K562 (cell line): ENCODE results near the gene AKNA. TPM values are rescaled to one million over a fixed set of nuclear protein-coding genes. Genes with fewer than 3 reads are reported as not detected.

Experiments used
- ATAC-seq: fragments of 200-7000 bp; cut with Tn5 transposase; 3 replicates; pipeline ENCODE4 v1.9.1; 2020; ENCODE audit warnings: moderate library complexity
- BruUV-seq: library from RNA; stranded (reverse); fragments of 400-500 nt; replicated peaks from 2 replicates; lab custom pipeline; 2021; lab: Mats Ljungman, UMichigan
- CTCF ChIA-PET: fragments of 300-600 bp; formaldehyde crosslinking; extraction: SDS; loops from one replicate; lab custom pipeline; 2021; ENCODE audit warnings: low intra/inter-chr PET ratio; lab: Yijun Ruan, JAX
- POLR2A ChIA-PET: fragments of 300-600, 350-650 bp; sonication (Branson Sonifier 250); formaldehyde crosslinking; extraction: SDS; loops from one replicate; lab custom pipeline; 2021; ENCODE audit warnings: antibody characterized with exemption, inconsistent platforms; lab: Yijun Ruan, JAX
- DNase-seq, 4 experiments: peaks; one replicate each; pipeline versions ENCODE4 v3.0.0 to v3.0.0-alpha.2; 2011 to 2018; ENCODE audit warnings: low spot score in 3 of 4, mixed read lengths in 3 of 4; ENCODE audit errors: extremely low read depth in 1 of 4
- FAIRE-seq: peaks from 2 replicates; lab custom pipeline; 2011; peaks lifted over from hg19 to GRCh38; lab: Jason Lieb, UNC
- H2AFZ ChIP-seq: 2 replicates; pipeline ENCODE4 v1.6.0; 2011; ENCODE audit warnings: low read depth, low read length, control low read depth, inconsistent platforms
- H3K27ac ChIP-seq: fragments of 200-600 bp; 3 replicates; pipeline ENCODE4 v1.8.0; 2011; ENCODE audit warnings: low read depth, mild to moderate bottlenecking, control low read depth, inconsistent platforms, low read length, moderate library complexity, mixed read lengths; ENCODE audit errors: extremely low read depth
- H3K27me3 ChIP-seq, 2 experiments: fragments of 300-600 bp in 1 of 2; 2 replicates in 1 of 2; 3 replicates in 1 of 2; pipeline versions ENCODE4 v1.6.0 to v1.8.0; 2011; ENCODE audit warnings: inconsistent platforms in 2 of 2, low read length in 2 of 2, mild to moderate bottlenecking in 1 of 2, mixed read lengths in 1 of 2, moderate library complexity in 1 of 2; ENCODE audit not compliant: control insufficient read depth in 2 of 2, insufficient read depth in 2 of 2
- H3K36me3 ChIP-seq: fragments of 300-600 bp; 3 replicates; pipeline ENCODE4 v1.8.0; 2011; ENCODE audit warnings: mild to moderate bottlenecking, low read length, inconsistent platforms; ENCODE audit not compliant: control insufficient read depth, insufficient read depth
- H3K4me1 ChIP-seq, 2 experiments: fragments of 200-600 bp in 1 of 2; replicated peaks in 1 of 2; 2 replicates in 1 of 2; 3 replicates in 1 of 2; pipeline versions ENCODE4 v1.5.1 to v1.8.0; 2011; ENCODE audit warnings: inconsistent platforms in 2 of 2, low read length in 2 of 2, mild to moderate bottlenecking in 1 of 2, mixed read lengths in 1 of 2, moderate library complexity in 1 of 2; ENCODE audit not compliant: control insufficient read depth in 2 of 2, insufficient read depth in 2 of 2
- H3K4me2 ChIP-seq: 2 replicates; pipeline ENCODE4 v1.6.1; 2011; ENCODE audit warnings: low read length, control low read depth, inconsistent platforms, mixed read lengths; ENCODE audit not compliant: insufficient read depth
- H3K4me3 ChIP-seq: fragments of 200-600 bp; sonication (generic), shearing (Covaris generic); 2 replicates; pipeline ENCODE4 v1.5.1; 2016; ENCODE audit warnings: control low read depth, inconsistent platforms
- H3K79me2 ChIP-seq: fragments of 200-600 bp; 3 replicates; pipeline ENCODE4 v1.8.0; 2011; ENCODE audit warnings: low read length, inconsistent platforms; ENCODE audit not compliant: control insufficient read depth, insufficient read depth
- H3K9ac ChIP-seq, 2 experiments: 2 replicates each; pipeline versions ENCODE4 v1.6.0 to v1.6.1; 2011; ENCODE audit warnings: low read depth in 2 of 2, low read length in 2 of 2, control low read depth in 1 of 2, inconsistent platforms in 1 of 2, mild to moderate bottlenecking in 1 of 2, mixed read lengths in 1 of 2; ENCODE audit not compliant: insufficient read depth in 1 of 2
- H3K9me1 ChIP-seq: one replicate; pipeline ENCODE4 v1.6.0; 2011; ENCODE audit warnings: inconsistent platforms, mild to moderate bottlenecking, low read length, moderate library complexity; ENCODE audit not compliant: control insufficient read depth, insufficient read depth
- H3K9me3 ChIP-seq: replicated peaks from 2 replicates; pipeline ENCODE4 v1.5.1; 2011; ENCODE audit warnings: low read depth, low read length, inconsistent platforms; ENCODE audit not compliant: control insufficient read depth, insufficient read depth
- H4K20me1 ChIP-seq: replicated peaks from 2 replicates; pipeline ENCODE4 v1.6.1; 2011; ENCODE audit warnings: low read length, inconsistent platforms, mixed read lengths; ENCODE audit not compliant: control insufficient read depth, insufficient read depth
- CBFB ChIP-seq: sonication (generic); formaldehyde crosslinking; IDR thresholded peaks from 2 replicates; pipeline ENCODE4 v1.4.0; 2020; ENCODE audit warnings: mild to moderate bottlenecking, missing genetic modification reagents
- CREM ChIP-seq: IDR thresholded peaks from 2 replicates; pipeline ENCODE4 v1.6.1; 2014; ENCODE audit warnings: antibody characterized with exemption, low read depth
- DMBX1 ChIP-seq: fragments of 250-450 bp; sonication (Bioruptor Pico); IDR thresholded peaks from 2 replicates; pipeline ENCODE4 v1.8.0; 2022; ENCODE audit warnings: inconsistent platforms, mild to moderate bottlenecking, moderate library complexity, borderline replicate concordance
- DNMT1 ChIP-seq: fragments of 450-650 bp; IDR thresholded peaks from 2 replicates; pipeline ENCODE4 v1.6.1; 2016; ENCODE audit warnings: antibody characterized with exemption, mild to moderate bottlenecking
- HNRNPH1 ChIP-seq: fragments of 200-400 bp; formaldehyde crosslinking; optimal IDR thresholded peaks from 2 replicates; pipeline ENCODE3; 2017; ENCODE audit warnings: low read depth, mild to moderate bottlenecking, low read length, moderate library complexity
- KDM4B ChIP-seq, 2 experiments: fragments of 450-650 bp in 1 of 2; sonication (generic) in 1 of 2; IDR thresholded peaks; 2 replicates each; pipeline ENCODE4 v1.6.1; 2016 to 2017; ENCODE audit warnings: borderline replicate concordance in 2 of 2, antibody characterized with exemption in 1 of 2, low read depth in 1 of 2, mild to moderate bottlenecking in 1 of 2
- MED1 ChIP-seq: sonication (generic); formaldehyde crosslinking; IDR thresholded peaks from 2 replicates; pipeline ENCODE4 v1.8.1; 2023; ENCODE audit warnings: missing genetic modification reagents, borderline replicate concordance
- MEIS2 ChIP-seq: fragments of 450-650 bp; IDR thresholded peaks from 2 replicates; pipeline ENCODE4 v1.6.1; 2014; ENCODE audit warnings: mild to moderate bottlenecking; ENCODE audit not compliant: partially characterized antibody
- PCBP1 ChIP-seq: fragments of 200-400 bp; formaldehyde crosslinking; IDR thresholded peaks from 2 replicates; pipeline ENCODE4 v1.6.1; 2018; ENCODE audit warnings: mild to moderate bottlenecking, low read depth, low read length; ENCODE audit not compliant: poor library complexity, severe bottlenecking
- POU5F1 ChIP-seq: fragments of 150-350 bp; IDR thresholded peaks from 2 replicates; pipeline ENCODE4 v1.6.1; 2014; ENCODE audit warnings: borderline replicate concordance, low read length, low read depth, mild to moderate bottlenecking; ENCODE audit not compliant: partially characterized antibody
- TFAM ChIP-seq: fragments of 250-450 bp; sonication (Bioruptor Pico); conservative IDR thresholded peaks from 2 replicates; pipeline ENCODE4 v1.5.0; 2021; ENCODE audit warnings: mild to moderate bottlenecking, moderate library complexity
- U2AF2 ChIP-seq: fragments of 200-400 bp; formaldehyde crosslinking; optimal IDR thresholded peaks from 2 replicates; pipeline ENCODE3; 2017; ENCODE audit warnings: low read depth, mild to moderate bottlenecking, low read length
- WHSC1 ChIP-seq: IDR thresholded peaks from one replicate; pipeline ENCODE4 v1.6.1; 2012; ENCODE audit warnings: low read length, control low read depth, inconsistent platforms
- ZNF584 ChIP-seq: fragments of 200-800 bp; sonication (Bioruptor generic); IDR thresholded peaks from 2 replicates; pipeline ENCODE4 v1.6.1; 2016; ENCODE audit warnings: low read depth, mild to moderate bottlenecking, missing genetic modification characterization, missing compliant biosample characterization
- WGBS: fragments of 100-300 bp; shearing (Covaris generic); methylation state at CpG from one replicate; pipeline ENCODE4 v1.1.6; 2016; ENCODE audit warnings: low coverage, mixed read lengths; ENCODE audit not compliant: insufficient coverage; ENCODE audit errors: missing lambda C conversion rate; 5-methylcytosine and 5-hydroxymethylcytosine counted together
- in situ Hi-C: fragments of 300-500 bp; cut with MboI; formaldehyde crosslinking; loops from 4 replicates; pipeline ENCODE4 v1.15.0; 2018; ENCODE audit warnings: inconsistent platforms, mixed read lengths
- intact Hi-C: fragments of 100-400 bp; cut with micrococcal nuclease; formaldehyde crosslinking; loops from 2 replicates; pipeline ENCODE4 v1.14.2; 2022
- polyA plus RNA-seq, 8 experiments: library from polyadenylated mRNA; depleted of rRNA in 4 of 8; stranded (reverse) in 5 of 8; unstranded in 3 of 8; fragments of >200 nt; fragmentation: Nextera tagmentation in 2 of 8; fragmentation: Illumina TruSeq in 1 of 8; extraction: Ambion mirVana in 2 of 8; extraction: Trizol in 1 of 8; gene quantifications; 2 replicates each; pipeline versions ENCODE4 v1.2.1 to v1.2.3, GENCODE V29; 2011 to 2014; ENCODE audit warnings: inconsistent platforms in 1 of 8, missing spikeins in 1 of 8
- total RNA-seq, 7 experiments: library from RNA; depleted of rRNA in 6 of 7; stranded (reverse); fragments of >200 nt in 6 of 7; fragmentation: Illumina TruSeq in 2 of 7; extraction: Trizol in 2 of 7; gene quantifications; 2 replicates each; pipeline versions ENCODE4 v1.2.1 to v1.2.3, GENCODE V29; 2011 to 2021; ENCODE audit warnings: low replicate concordance in 1 of 7
- TF ChIP-seq, protein P1 (sequence below): fragments of 200-400 bp; formaldehyde crosslinking; IDR thresholded peaks from 2 replicates; pipeline ENCODE4 v1.6.1; 2017; ENCODE audit warnings: mild to moderate bottlenecking, low read depth, low read length, moderate library complexity
- TF ChIP-seq, protein P2 (sequence below): sonication (generic); formaldehyde crosslinking; IDR thresholded peaks from 2 replicates; pipeline ENCODE4 v1.8.0; 2022; ENCODE audit warnings: missing genetic modification reagents, mild to moderate bottlenecking, moderate library complexity, borderline replicate concordance

AKNA gene
- total and polyA plus RNA-seq, 9 of the 15 experiments (the other 6 are each of a cell fraction or from before 2014, with no cell fraction given), result 0.29 to 20.5 (median 3.9) TPM

DNA sequence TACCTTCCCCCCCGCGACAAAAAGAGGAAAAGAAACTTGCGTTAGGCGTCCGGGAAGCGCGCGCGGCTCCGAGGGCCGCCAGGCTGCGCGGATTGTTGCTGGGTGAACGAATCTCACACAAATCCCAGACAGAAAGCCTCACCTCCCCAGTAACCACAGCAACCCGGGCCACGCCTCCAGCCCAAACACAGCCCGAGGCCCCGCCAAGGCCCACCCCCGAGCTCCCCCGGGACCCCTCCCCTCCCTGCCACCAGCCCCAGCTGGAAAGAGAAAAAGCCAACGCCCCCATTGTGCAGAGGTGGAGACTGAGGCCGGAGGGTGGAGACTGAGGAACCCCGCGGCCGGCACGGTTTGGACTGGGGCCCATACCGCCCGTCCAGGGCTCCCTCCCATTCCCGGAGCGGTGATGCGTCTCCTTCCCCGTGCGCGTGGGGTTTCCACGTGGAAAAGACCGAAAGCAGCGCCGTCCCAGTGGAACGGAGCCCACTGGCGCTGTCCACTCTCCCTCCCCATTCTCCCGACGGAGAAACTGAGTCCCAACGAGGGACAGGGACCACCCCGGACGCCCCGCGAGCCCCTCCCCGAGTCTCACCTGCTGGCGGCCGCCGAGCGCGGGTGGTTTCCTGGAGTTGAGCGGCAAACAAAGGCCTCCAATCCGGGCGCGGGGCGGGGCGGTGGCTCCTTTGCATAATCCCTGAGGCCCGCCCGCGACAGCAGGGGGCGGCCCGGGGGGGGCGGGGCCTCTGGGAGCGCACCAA lies 10.2 kb upstream of the AKNA start:
- Histone ChIP-seq H3K9me1 (no peaks in the 10 kb centered on the region), H3K4me1 (peaks cover 20 to 21% of the 10 kb centered on the region in 2 experiments), H3K27me3 (no peaks in the 10 kb centered on the region), H3K4me2 (peak overlapping the region; percentile 87), H3K4me3 (peak overlapping the region; percentile 75), H3K27ac (peak overlapping the region; percentile 70; the same call in 2 of the 3 replicates), H3K36me3 (no peaks in the 10 kb centered on the region; the same call in 2 of the 3 replicates), H3K9ac (peak overlapping the region; percentile 73 to 95; a peak in 3 of 4 replicates), H3K79me2 (peaks cover 5% of the 10 kb centered on the region; the same call in 2 of the 3 replicates), H3K9me3 (no peaks in the 10 kb centered on the region), H2AFZ (peak overlapping the region; percentile 97), H4K20me1 (no peaks in the 10 kb centered on the region)
- 1% methylated on average over 49 of the region's 66 CpGs for WGBS
- CTCF ChIA-PET, result no interaction called here
- POLR2A ChIA-PET, result interaction anchor here (0.6 to 4.7 kb wide), 4 partner anchors 8 to 296 kb away, joined by 3 to 30 read pairs (median 7); partner anchors contain the start of gene AKNA
- FAIRE-seq (peak; percentile 11), DNase-seq (peak; percentile 96 to 99 (median 99)), ATAC-seq (peak; percentile 93)
- in situ Hi-C loops, result no loop called here
- intact Hi-C loops, result loop anchor here (1.0 to 5.0 kb wide), 3 partner anchors 49 to 516 kb away; no protein-coding TSS in a partner anchor
- no TSS peak for BruUV-seq
- TF ChIP-seq MED1 (CRISPR knock-in tag) (no peak), DMBX1 (CRISPR knock-in tag) (peak; percentile 19; the same call in 1 of the 2 replicates), PCBP1 (no peak), KDM4B (IDR thresholded peaks at IDR 0.05; ENCODE audit: borderline replicate concordance in 2 of 2, low read depth in 1 of 2) (peak in 1 of 2 experiments; percentile 55; a peak in 1 of 4 replicates), HNRNPH1 (no peak), CREM (peak; percentile 2; the same call in 1 of the 2 replicates), TFAM (no peak), CBFB (no peak), ZNF584 (CRISPR knock-in tag) (no peak), MEIS2 (no peak), WHSC1 (no peak), U2AF2 (no peak), DNMT1 (peak; percentile 89; the same call in 1 of the 2 replicates), POU5F1 (no peak)
- TF ChIP-seq, protein P1, sequence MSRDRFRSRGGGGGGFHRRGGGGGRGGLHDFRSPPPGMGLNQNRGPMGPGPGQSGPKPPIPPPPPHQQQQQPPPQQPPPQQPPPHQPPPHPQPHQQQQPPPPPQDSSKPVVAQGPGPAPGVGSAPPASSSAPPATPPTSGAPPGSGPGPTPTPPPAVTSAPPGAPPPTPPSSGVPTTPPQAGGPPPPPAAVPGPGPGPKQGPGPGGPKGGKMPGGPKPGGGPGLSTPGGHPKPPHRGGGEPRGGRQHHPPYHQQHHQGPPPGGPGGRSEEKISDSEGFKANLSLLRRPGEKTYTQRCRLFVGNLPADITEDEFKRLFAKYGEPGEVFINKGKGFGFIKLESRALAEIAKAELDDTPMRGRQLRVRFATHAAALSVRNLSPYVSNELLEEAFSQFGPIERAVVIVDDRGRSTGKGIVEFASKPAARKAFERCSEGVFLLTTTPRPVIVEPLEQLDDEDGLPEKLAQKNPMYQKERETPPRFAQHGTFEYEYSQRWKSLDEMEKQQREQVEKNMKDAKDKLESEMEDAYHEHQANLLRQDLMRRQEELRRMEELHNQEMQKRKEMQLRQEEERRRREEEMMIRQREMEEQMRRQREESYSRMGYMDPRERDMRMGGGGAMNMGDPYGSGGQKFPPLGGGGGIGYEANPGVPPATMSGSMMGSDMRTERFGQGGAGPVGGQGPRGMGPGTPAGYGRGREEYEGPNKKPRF, result no peak
- TF ChIP-seq, protein P2, sequence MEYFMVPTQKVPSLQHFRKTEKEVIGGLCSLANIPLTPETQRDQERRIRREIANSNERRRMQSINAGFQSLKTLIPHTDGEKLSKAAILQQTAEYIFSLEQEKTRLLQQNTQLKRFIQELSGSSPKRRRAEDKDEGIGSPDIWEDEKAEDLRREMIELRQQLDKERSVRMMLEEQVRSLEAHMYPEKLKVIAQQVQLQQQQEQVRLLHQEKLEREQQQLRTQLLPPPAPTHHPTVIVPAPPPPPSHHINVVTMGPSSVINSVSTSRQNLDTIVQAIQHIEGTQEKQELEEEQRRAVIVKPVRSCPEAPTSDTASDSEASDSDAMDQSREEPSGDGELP, result peak; percentile 86
